SK-N-MC (cell line): ENCODE results near the gene FTCD.
A peak's percentile ranks its signal among the peaks of the same experiment; 100 is the strongest.

ENCODE experiments used
- DNase-seq: peaks from one replicate; pipeline ENCODE4 v3.0.0-alpha.2; 2011; ENCODE audit warnings: low read depth, low spot score
- H3K27ac ChIP-seq: fragments of 200-600 bp; sonication (generic); 2 replicates; pipeline ENCODE4 v1.5.1; 2016; ENCODE audit warnings: mixed run types
- H3K36me3 ChIP-seq: fragments of 200-600 bp; sonication (generic); 2 replicates; pipeline ENCODE4 v1.6.1; 2017; ENCODE audit warnings: antibody characterized with exemption, low read length, mixed read lengths; ENCODE audit not compliant: insufficient read depth
- H3K4me3 ChIP-seq: fragments of 200-600 bp; sonication (generic); 2 replicates; pipeline ENCODE4 v1.5.1; 2016
- H3K9ac ChIP-seq: fragments of 200-600 bp; sonication (generic); 2 replicates; pipeline ENCODE4 v1.8.0; 2017; ENCODE audit warnings: mixed run types, mixed read lengths; ENCODE audit not compliant: insufficient read length
- H3K9me3 ChIP-seq: fragments of 200-600 bp; sonication (generic); 2 replicates; pipeline ENCODE4 v1.6.1; 2017; ENCODE audit warnings: low read depth, mild to moderate bottlenecking, antibody characterized with exemption, low read length, moderate library complexity, mixed read lengths
- EZH2 ChIP-seq: fragments of 200-600 bp; sonication (generic); IDR thresholded peaks from one replicate; pipeline ENCODE4 v1.6.1; 2017; ENCODE audit warnings: antibody characterized with exemption
- FOXP2 ChIP-seq: optimal IDR thresholded peaks from 2 replicates; pipeline ENCODE3; 2011; ENCODE audit warnings: mild to moderate bottlenecking, moderate library complexity; ENCODE audit not compliant: insufficient read depth; ENCODE audit errors: extremely low read length, control extremely low read depth
- POLR2AphosphoS5 ChIP-seq: IDR thresholded peaks from 2 replicates; pipeline ENCODE4 v1.6.1; 2012; ENCODE audit warnings: mild to moderate bottlenecking, low read depth, low read length, borderline replicate concordance

The FTCD gene

GRCh38 chr21:46097336-46098293, 57.8 kb downstream of the FTCD start, which contains the start of gene COL6A2:
TSS of gene COL6A2 (plus strand) at chr21:46098112.
- no peak for DNase-seq
- TF ChIP-seq FOXP2 (no peak), EZH2 (no peak), POLR2AphosphoS5 (peak; percentile 26; the same call in 1 of the 2 replicates)
- H3K9ac ChIP-seq, result peak within 1 kb of the TSS; percentile 76
- no peaks in the 10 kb centered on the region for H3K9me3 ChIP-seq
- no peaks in the 10 kb centered on the region; the same call in 1 of the 2 replicates for H3K36me3 ChIP-seq
- peak within 1 kb of the TSS; percentile 84 for H3K4me3 ChIP-seq
- H3K27ac ChIP-seq, result no peak within 1 kb of the TSS

DNA sequence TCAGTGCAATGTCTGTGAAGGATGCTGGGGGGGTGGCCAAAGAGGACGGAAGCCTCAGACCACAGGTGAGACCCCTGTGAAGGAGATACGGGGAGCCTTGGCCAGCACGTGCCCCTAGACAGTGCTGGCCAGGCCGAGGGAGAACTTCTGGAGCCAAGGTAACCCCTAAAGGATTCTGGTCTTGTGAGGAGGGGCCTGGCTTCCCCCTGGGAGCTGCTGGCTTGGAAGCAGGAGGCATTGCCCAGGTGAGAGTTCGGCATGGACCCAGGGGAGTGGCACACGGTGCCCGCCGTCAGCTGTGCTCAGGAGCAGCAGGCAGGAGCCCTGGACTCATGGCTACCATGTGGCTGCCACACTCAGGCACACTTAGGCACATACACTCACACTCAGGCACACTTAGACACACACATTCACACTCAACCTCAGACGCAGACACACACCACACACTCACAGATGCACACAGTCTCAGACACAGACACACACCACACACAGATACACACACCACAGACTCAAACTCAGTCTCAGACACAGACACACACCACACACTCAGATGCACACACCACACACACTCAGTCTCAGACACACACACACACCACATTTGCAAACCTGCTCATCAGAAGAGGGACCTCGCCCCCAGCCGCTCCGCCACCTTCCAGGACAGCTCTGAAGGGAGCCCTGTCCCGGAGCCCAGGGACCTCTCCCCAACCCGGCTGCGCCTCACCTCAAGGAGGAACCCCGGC, 58.6 kb downstream of the FTCD start:
- H3K9me3 ChIP-seq, result no peaks in the 10 kb centered on the region
- no peak overlapping the region for H3K27ac ChIP-seq
- DNase-seq, result no peak
- H3K4me3 ChIP-seq, result no peak overlapping the region
- TF ChIP-seq FOXP2 (no peak), POLR2AphosphoS5 (no peak), EZH2 (no peak)
- no peak overlapping the region for H3K9ac ChIP-seq
- H3K36me3 ChIP-seq, result no peaks in the 10 kb centered on the region; the same call in 1 of the 2 replicates

DNA sequence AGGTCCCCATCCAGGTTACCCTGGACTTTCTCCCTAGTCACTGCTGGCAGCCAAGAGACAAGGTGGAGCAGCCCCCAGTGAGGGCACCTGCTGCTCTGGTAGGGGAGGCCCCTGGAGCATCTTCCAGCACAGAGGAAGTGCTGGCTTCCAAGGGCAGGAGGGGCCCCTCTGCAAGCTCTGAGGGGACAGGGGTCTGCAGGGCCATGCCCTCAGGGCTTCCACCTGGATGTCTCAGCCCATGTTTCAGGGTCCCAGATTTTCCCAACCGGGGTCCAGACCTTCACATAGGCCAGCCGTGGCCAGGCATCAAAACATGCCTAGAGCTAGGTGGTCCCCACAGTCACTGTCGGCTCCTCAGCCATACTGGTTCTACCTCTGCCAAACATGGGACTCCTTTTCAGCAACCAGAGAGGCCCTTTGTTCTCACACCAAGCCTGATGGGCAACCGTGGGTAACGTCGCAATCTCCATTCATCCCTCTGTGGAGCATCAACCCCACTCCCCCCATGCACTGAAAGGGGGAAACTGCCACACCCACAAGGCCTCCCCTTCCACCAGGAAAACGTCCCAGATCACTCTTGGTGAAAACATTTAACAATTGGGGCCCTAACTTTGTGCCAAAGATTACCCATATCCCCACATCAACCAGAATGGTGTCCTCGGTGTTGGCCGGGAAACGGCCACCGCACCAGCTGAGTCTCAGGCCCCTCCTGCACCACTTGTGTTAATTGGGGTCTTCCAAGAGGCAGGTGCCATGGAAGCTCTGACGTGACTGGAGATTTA, 59.4 kb downstream of the FTCD start:
- H3K9me3 ChIP-seq, result no peaks in the 10 kb centered on the region
- no peak for DNase-seq
- TF ChIP-seq POLR2AphosphoS5 (no peak), FOXP2 (no peak), EZH2 (no peak)
- H3K36me3 ChIP-seq, result no peaks in the 10 kb centered on the region; the same call in 1 of the 2 replicates
- no peak overlapping the region for H3K4me3 ChIP-seq
- H3K27ac ChIP-seq, result no peak overlapping the region
- no peak overlapping the region for H3K9ac ChIP-seq

- no peak overlapping the region for H3K27ac ChIP-seq
- TF ChIP-seq EZH2 (no peak), POLR2AphosphoS5 (no peak), FOXP2 (no peak)
- no peak overlapping the region for H3K4me3 ChIP-seq
- DNase-seq, result no peak
- H3K36me3 ChIP-seq, result no peaks in the 10 kb centered on the region; the same call in 1 of the 2 replicates
- no peaks in the 10 kb centered on the region for H3K9me3 ChIP-seq
- no peak overlapping the region for H3K9ac ChIP-seq
Observed at GRCh38 chr21:46095083-46095719, 60.2 kb downstream of the FTCD start.

GRCh38 chr21:46094401-46095082, 60.8 kb downstream of the FTCD start:
- Histone ChIP-seq H3K4me3 (no peak overlapping the region), H3K27ac (no peak overlapping the region), H3K36me3 (no peaks in the 10 kb centered on the region), H3K9me3 (no peaks in the 10 kb centered on the region), H3K9ac (no peak overlapping the region)
- no peak for DNase-seq
- TF ChIP-seq FOXP2, result no peak
- TF ChIP-seq POLR2AphosphoS5, result no peak
- no peak for TF ChIP-seq EZH2

GRCh38 chr21:46093668-46094400, 61.5 kb downstream of the FTCD start:
- Histone ChIP-seq H3K27ac (no peak overlapping the region), H3K9ac (no peak overlapping the region), H3K9me3 (no peaks in the 10 kb centered on the region), H3K36me3 (no peaks in the 10 kb centered on the region), H3K4me3 (no peak overlapping the region)
- TF ChIP-seq POLR2AphosphoS5, result no peak
- TF ChIP-seq EZH2, result no peak
- TF ChIP-seq FOXP2, result no peak
- no peak for DNase-seq
